Measurements from ENCODE around the gene DELE1.

The DELE1 gene

DNA sequence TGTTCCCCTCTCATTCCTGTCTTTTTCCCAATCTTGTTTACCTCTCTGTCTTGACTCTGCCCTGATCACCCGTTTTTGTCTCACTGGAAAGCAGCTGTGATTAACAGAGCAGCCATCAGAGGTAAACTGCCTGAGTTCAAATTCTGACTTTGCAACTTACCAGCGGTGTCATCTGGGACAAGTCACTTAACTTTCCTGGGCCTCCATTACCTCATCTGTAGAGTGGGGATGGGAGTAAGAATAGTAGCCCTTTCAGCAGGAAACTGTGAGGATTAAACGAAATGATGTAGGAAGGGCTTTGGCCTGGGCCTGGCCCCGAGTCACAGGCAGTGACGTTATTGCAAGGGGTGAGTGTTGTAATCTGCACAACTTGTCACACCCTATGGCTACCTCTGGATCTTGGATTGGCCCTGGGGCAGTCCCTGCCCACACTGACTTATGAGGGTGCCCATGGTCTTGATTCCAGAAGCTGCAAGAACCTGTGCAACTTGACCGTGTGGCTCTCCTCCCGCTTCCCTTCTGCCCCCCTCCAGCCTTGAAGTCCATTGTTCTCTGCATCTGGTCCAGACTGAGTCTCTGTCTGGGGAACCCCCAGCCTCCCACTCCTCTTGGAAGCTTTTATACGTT lies 35.0 kb downstream of the DELE1 start:
- no peak for DNase-seq

DNA sequence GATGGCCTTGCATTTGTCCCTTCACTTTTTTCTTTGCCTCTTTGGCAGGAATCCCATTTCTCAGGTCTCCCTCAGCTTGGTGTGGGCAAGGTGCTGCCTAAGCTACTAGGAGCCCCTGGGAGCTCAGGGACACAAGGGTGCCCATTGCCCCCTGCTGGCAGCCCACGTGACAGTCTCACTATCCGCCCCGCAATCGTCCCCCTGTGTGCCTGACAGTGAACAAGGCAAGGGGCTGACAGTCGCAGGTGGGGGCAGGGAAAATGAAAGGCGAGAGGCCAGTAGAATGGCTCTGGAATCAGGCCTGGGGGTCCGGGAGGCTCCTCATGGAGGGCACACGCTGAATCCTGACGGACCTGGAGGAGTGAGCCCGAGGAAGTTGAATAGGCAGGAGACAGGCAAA lies 36.3 kb downstream of the DELE1 start:
- DNase-seq, result no peak

DNA sequence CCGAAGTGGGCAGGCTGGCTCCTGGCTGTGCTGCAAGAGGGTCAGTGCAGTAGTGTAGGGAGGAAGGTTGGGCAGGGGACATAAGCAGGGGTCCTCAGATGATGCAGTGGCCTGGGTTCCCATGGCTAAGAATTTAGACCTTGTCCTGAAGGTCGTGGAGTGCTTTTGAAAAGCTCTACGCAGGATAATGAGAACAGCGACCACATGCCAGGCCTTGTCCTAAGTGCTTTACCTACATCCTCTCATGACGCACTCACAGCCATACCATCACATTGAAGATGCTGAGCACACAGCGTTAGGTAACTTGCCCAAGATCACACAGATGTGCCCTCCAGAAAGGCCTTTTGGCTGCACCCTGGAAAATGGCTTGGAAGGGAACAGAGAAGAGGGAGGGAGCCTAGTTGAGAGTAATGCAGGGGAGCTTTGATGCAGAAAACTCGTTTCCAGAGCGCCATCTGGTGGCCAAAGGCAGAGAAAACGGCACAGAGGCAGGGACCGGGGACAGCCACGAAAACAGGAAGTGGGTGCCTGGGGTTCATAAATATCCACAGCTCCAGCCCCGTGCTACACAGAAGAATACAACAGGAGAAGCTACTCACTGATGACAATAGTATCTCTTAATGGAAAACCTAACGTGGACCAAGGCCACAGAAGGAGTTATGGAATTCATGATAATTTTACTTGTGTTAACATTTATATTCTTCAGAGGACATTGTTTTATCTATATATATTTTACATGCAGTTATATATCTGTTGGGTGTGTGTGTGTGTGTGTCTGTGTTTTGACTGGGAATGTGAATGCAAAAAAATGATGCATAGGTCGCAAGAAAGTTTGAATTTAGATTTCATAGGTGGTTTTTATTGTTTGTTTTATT lies 37.0 kb downstream of the DELE1 start:
- peak; percentile 85 for DNase-seq

DNA sequence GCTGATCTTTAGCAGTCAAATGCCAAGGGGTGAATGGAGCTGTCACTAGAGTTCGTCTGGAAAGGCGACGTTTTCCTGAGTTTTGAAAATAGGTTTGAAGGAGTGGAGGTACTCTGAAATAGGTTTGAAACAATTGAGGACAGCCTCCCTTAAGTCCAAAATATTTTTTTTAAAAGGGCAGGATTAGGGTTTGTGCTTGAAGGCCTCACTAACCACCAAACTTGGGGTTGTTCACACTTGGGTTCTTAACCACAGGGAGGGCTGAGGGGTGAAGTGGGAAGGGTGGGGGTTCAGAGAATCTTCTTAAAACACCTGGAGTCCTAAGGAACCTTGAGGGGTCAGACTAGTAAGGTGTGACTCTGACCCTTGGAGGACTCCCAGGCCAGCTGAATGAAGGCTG lies 37.8 kb downstream of the DELE1 start:
- no peak for DNase-seq

DNA sequence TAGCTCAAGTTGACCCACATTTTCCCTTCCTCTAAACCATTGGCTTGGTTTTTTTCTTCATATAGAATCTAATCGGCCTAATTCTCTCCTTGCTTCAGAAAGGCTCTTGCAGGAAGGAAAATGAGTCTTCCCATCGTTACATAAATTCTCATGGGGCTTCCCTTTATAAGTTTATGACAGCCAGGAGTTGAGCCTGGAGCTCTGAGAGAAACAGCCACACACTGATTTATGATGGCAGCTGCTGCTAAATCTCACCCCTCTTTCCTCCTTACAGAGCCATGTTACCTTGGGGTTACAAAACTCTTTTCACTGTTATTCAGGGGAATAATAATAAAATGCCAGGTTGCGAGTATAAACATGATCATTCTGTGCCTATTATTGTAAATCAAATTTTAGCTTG lies 40.0 kb downstream of the DELE1 start:
- no peak for DNase-seq

DNA sequence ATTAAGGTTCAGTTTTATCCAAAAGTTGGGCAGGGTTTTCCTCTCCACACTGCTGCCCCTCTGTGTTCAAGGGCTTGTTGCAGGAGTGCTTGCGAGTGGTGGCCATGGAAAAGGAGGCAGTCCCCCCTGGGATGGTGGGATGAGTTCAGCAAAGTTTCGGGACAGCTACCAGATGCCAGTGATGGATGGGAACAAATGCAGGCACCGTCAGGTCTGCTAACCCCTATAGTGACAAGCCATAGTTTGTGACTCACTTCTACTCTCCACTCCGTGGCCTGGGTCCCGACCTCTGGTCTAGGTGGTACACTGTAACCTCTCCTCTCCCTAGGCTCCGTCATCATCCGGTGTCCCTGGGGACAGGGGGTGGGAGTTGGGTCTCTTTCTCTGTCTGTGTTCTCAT lies 41.4 kb downstream of the DELE1 start:
- no peak for DNase-seq

DNA sequence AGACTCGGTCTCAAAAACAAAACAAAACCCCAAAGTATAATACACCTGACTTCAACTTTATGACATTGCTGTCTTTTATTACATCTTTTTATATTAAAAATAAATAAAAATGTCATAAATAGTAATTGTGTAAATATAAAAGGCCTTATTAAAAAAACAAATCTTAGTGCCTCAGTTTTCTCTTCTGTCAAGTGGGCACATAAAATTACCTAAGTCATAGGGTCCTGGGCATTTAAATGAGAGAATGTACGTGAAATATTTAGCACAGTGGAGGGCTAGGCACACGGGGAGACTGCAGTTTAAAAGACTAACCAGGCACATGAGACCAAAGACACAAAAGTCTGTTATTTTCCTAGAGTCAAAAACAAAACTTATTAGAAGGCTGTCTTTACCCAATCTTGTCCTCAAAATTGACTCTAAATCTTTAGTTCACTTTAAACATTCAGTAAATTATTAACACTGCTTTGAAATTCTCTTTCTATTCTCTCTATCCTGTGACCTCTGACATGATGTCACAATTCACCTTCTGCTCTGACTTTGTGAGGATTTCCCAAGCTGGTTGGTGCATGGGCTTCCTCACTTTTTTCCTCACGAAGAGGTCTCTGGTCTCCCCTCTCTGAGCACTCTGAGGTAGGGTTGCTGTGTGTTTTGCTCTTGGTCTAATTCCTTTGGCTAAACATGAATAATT lies 42.7 kb downstream of the DELE1 start:
- no peak for DNase-seq

DNA sequence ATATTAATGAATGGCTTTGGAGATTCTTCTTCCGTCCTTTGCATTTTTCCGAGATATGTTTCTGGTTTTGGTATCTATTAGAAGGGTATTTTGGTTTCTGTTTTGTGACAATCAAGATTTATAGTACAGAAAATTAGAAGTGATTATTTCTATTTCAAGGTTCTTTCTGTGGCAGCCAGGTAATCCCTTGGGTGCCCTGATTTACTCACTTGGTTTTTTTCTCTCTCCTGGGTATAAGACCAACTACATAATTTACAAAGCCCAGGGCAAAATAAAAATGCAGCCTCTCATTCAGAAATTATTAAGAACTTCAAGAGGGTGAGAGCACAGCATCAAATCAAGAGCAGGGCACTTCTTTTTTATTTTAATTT lies 43.3 kb downstream of the DELE1 start:
- DNase-seq, result no peak

DNA sequence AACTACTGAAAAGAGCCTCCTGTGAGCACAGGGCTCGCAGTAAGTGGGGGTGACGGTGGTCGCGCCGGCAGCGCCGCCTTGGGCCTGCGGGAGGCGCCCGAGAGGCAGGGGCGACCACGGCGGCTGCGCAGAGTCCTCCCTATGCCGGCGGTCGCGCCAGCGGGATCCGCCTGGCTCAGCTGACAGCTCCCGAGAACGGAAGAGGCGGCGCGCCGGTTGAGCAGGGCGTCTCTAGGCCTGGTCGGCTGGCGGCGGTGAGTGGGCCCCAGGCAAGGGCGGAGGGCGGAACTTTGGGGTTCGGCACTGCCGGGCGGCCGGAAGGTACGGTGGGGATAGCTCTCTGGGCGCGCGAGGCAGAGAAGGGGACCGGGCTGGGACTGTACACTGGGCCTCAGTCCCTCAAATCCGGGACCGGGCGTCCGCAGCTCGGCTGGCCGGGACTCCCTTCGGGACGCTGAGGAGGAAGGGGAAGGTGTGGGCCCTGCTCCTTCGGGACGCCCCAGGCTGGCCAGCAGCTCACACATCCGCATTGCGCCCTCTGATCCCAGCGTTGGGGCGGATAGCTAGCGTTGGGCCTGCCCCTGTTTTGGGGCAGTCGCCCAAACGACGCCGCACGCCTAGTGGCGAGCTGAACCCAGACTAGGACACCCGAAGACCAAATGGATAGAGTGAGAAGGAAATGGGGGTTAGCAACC lies 45.4 kb downstream of the DELE1 start, which contains the start of gene RNF14:
TSS of gene RNF14 (plus strand) at position 192 of the 695 bp plus-strand sequence. CDS start 4,484 bp downstream, outside the sequence.
- DNase-seq, result peak; percentile 91

DNA sequence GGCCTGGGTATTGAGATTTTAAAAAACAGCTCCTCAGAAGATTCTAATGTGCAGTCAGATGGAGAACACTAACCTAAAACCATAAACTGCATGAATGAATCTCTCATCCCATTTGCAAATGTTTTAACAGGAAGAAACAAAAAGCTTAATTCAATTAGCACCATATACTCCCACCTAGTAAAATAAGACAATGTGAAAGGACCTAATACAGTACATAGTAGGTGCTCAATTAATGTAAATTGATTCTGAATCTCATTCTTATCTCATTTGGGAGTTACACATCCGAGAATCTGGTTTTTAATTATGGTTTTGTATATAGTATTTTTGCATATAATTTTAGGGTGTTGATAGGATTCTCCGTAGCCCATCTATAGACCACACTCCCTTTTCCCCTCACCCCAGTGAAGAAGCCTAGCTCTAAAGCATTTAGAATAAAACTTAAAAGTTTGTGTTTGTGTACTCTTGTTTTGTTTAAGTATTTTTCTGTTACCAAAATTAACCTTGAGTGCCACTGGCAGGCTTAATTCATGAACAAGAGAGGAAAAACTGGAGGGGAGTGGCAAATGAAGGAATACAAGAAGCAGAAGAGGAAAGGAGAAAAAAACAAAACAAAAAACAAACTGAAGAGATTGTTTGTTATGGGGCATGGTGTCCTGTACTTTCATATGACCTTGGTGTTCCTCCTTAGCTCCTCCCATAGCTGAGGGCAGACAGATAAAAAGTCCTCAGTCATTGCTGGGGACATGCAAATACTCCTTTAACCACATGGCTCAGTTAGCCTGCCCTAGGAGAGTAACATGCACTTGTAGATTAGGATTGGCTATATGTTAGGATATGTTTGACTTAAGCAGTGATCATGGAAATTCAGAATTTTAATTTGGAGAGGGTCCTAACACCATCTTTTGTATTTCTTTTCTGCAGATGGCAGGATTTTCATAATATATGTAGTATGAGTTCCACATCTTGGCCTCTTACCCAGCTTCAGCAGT lies 46.4 kb downstream of the DELE1 start:
- DNase-seq, result no peak

DNA sequence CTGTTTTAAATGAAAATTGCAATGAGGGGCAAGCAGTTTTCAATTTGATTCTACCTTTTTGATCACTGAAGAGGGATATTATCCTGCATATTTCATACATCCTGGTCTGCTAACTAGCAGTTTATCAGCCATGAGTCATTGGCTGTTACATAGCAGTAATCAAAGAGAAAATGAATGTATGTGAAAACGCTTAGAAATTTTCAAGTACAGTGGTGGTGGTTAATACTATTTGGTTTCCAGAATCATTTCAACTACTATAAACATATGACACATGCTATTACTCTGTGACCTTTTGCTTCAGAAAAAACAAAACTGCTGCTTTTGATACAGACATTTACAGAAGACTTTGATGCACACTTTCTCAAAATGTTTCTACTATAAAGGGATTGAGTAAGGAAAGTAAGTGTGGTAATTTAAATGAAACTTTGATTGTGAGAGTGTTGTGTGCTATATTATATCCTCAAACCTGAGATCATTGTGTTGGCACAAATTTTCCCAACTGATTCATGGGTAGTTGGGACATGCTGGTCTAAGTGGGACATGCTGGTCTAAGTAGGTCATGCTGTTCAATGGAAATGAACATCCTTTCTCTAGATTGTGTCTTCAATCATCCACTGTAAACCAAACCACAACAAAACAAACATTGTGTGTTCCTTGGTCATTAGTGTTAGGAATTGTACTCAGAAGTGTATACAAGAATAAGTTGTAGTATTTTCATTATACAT lies 50.4 kb downstream of the DELE1 start:
- DNase-seq, result no peak

DNA sequence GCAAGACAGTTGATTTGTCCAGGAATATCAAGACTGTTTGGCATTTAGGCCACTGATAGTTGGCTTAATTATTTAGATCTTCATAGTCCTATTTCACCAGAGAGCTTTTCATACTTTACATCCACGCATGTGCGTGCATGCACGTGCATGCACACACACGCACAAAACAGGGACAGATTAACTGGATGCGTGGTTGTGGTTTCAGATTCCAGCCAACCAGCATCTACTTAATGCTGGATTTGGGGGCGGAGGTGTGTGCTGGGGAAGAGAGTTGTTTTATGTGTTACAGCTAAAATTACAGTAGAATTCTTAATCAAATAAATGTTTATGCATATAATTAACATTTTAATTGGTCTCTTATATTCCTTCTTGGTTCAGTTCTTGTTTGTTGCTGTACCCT lies 52.5 kb downstream of the DELE1 start:
- no peak for DNase-seq

DNA sequence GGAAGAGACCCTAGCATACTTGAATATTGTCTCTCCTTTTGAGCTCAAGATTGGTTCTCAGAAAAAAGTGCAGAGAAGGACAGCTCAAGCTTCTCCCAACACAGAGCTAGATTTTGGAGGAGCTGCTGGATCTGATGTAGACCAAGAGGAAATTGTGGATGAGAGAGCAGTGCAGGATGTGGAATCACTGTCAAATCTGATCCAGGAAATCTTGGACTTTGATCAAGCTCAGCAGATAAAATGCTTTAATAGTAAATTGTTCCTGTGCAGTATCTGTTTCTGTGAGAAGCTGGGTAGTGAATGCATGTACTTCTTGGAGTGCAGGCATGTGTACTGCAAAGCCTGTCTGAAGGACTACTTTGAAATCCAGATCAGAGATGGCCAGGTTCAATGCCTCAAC lies 54.7 kb downstream of the DELE1 start:
- no peak for DNase-seq

DNA sequence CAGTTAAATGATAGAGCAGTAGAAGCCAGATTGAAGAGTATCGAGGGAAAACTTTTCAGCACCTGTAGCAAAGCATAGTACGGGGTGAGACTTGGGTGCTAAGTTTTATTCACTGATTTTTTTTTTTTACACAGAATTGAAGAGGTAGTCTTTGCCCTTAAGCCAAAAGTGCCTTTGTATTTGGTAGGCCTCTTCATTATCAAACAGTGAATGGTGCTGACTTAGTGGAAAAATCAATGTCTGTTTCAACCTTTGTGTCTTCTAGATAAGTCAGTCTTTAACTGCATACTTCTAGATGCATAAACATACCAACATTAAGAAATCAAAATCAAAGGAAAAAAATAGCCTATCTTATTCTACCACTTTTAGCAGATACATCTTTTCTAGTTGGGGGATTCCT lies 59.0 kb downstream of the DELE1 start:
- no peak for DNase-seq

DNA sequence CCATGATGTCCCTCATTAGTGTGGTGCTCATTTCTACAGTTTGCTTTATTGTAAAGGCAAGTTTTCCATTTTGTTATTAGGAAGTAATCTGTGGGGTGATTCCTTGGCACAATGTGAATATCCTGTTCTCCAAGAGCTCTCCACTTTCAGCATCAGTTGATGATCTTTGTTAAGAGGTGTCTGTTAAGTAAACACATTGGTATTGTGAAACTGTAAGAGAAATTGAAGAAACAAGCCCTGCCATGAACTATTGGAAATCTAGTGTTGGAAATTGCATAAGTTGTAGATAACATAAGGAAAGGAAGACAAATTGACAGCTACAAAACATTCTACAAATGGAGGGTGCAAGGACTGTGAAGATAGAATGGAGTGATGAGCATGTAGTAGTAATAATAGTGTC lies 62.4 kb downstream of the DELE1 start:
- DNase-seq, result no peak

DNA sequence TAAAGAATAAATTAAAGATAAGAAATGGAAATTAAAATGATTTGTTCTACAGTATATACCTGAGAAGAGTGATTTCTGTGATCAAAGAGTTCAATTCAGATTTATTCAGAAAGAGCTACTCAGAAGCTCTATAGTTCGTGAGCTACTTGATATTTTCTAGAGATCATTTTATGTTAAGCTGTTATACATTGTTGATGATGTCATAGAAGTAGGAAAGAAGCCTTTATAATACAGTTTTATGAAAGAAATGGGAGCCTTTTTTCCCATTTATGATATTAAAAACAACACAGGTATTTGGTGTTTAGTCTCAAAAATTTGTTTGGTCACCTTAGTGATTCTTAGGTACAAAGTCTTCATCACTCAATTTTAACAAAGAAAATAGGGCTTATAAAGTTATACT lies 66.0 kb downstream of the DELE1 start:
- no peak for DNase-seq

All from activated effector memory CD4-positive, alpha-beta T cell treated with Interleukin-2 at 50 U/mL for 16 hours (primary cell).